Heart right ventricle (tissue), 16 donors: ENCODE results near the gene SCAMP1. TPM values are rescaled to one million over a fixed set of nuclear protein-coding genes. Genes with fewer than 3 reads are reported as not detected.

Source experiments
- ATAC-seq, 8 donors: fragments of 200-7000 bp; cut with Tn5 transposase; one replicate each; pipeline ENCODE4 v1.9.1; 2020; ENCODE audit warnings: mild to moderate bottlenecking in 8 of 8, moderate library complexity in 8 of 8, moderate number of reproducible peaks in 1 of 8
- DNase-seq, 2 donors: peaks; one replicate each; pipeline ENCODE4 v3.0.0-alpha.2; 2020
- H3K27ac ChIP-seq, 10 donors: fragments of 200-600 bp; sonication (generic) in 2 of 10; one replicate each; pipeline versions ENCODE4 v1.5.0 to v1.8.0; 2020 to 2022; ENCODE audit warnings: mild to moderate bottlenecking in 3 of 10
- H3K27me3 ChIP-seq, 7 donors: fragments of 200-600 bp; one replicate each; pipeline ENCODE4 v1.8.0; 2021 to 2022; ENCODE audit warnings: mild to moderate bottlenecking in 2 of 7
- H3K36me3 ChIP-seq, 9 donors: fragments of 200-600 bp; sonication (generic) in 1 of 9; one replicate each; pipeline versions ENCODE4 v1.5.0 to v1.8.0; 2020 to 2022; ENCODE audit warnings: mild to moderate bottlenecking in 2 of 9
- H3K4me1 ChIP-seq, 9 donors: fragments of 200-600 bp; sonication (generic) in 1 of 9; one replicate each; pipeline versions ENCODE4 v1.5.0 to v1.8.0; 2020 to 2022; ENCODE audit warnings: mild to moderate bottlenecking in 4 of 9
- H3K4me3 ChIP-seq, 10 donors: fragments of 200-600 bp; sonication (generic) in 2 of 10; one replicate each; pipeline versions ENCODE4 v1.5.0 to v1.8.0; 2020 to 2022; ENCODE audit warnings: mild to moderate bottlenecking in 7 of 10, moderate library complexity in 2 of 10
- H3K9me3 ChIP-seq, 11 donors: fragments of 200-600 bp in 10 of 11; sonication (generic) in 2 of 11; one replicate each; pipeline versions ENCODE4 v1.5.0 to v1.8.0; 2013 to 2022; ENCODE audit warnings: mild to moderate bottlenecking in 2 of 11, control low read depth in 1 of 11, moderate library complexity in 1 of 11
- WGBS, 2 donors: extraction: QIAGEN DNeasy Blood & Tissue Kit; methylation state at CpG; one replicate each; pipeline ENCODE4 v1.1.7; 2013; ENCODE audit warnings: inconsistent platforms in 1 of 2; 5-methylcytosine and 5-hydroxymethylcytosine counted together
- intact Hi-C, 10 donors: fragments of 100-400 bp; cut with DNase I; formaldehyde crosslinking; loops; one replicate each; pipeline versions ENCODE4 v1.11.1 to v1.14.2; 2022
- polyA plus RNA-seq, 2 donors: library from polyadenylated mRNA; stranded (reverse); fragments of 200-250 nt; gene quantifications; one replicate each; pipeline ENCODE4 v1.2.3, GENCODE V29; 2013
- total RNA-seq, 10 donors: library from RNA; stranded (reverse); fragmentation: NEBNext Ultra II Directional in 3 of 10; extraction: Animal tissue kit (Norgen Biotek cat#: 25700) in 3 of 10; gene quantifications; one replicate each; pipeline versions ENCODE4 v1.2.1 to v1.2.4, GENCODE V29; 2021 to 2023
- TF ChIP-seq, protein P1 (sequence below), 9 donors: fragments of 200-600 bp; sonication (generic) in 2 of 9; IDR thresholded peaks; one replicate each; pipeline versions ENCODE4 v1.5.0 to v1.8.0; 2021 to 2022; ENCODE audit warnings: antibody characterized with exemption in 9 of 9, mild to moderate bottlenecking in 5 of 9, moderate library complexity in 1 of 9
- donor health status: Arrhythmogenic right ventricular cardiomyopathy.
- donor health status: ischemic (EF 13 %, LVEDD 7.1; RV severe dilation, severe dysfunction).
- donor health status: healthy with polysubstance abuse.
- donor health status: DM: no; HTN: yes; CAD: no.
- donor health status: DM: no; HTN: no; CAD: no.
- donor health status: ischemic (EF 25% LVEDD 6.9; RV normal size, moderate dysfunction).
- donor health status: ischemic (EF 25% LVEDD 5.7; RV mildly dilated, moderate dysfunction).
- donor health status: healthy.
- donor health status: DM: yes; HTN: yes; CAD: no.
- donor health status: Ischemic cardiomyopathy.
- donor health status: ischemic (EF 35%, LVEDD 5.7; RV mildly dilated, moderate dysfunction).
- donor health status: nonischemic (EF 11% LVEDD 7.7; RV severe dilation, severe dysfunction).
- donor health status: DM: yes; HTN: yes; CAD: no.
- donor health status: PGD.
- donor health status: ischemic (EF 29% LVEDD 5.4; RV normal size, mild dysfunction).
- donor health status: nonischemic (EF 23%, LVEDD 6.1; RV moderate dilation, normal function).

Gene SCAMP1
- total and polyA plus RNA-seq, 12 donors: 7.9 to 40.4 (median 33.1) TPM

GRCh38 chr5:78397831-78398230, 37.4 kb downstream of the SCAMP1 start:
- H3K36me3 ChIP-seq: peaks cover 0 to 5% (median 0%) of the 10 kb centered on the region in 9 donors
- WGBS, 2 donors: 85 to 87% methylated on average over 2 of the region's 2 CpGs
- H3K4me3 ChIP-seq: no peak overlapping the region
- ATAC-seq (no peak), DNase-seq (no peak)
- no peak overlapping the region for H3K27ac ChIP-seq
- intact Hi-C loops: no loop called here
- peaks cover 0 to 19% (median 3%) of the 10 kb centered on the region in 9 donors for H3K4me1 ChIP-seq
- H3K9me3 ChIP-seq: peaks cover 0 to 18% (median 0%) of the 10 kb centered on the region in 11 donors
- no peaks in the 10 kb centered on the region for H3K27me3 ChIP-seq
- TF ChIP-seq, protein P1, sequence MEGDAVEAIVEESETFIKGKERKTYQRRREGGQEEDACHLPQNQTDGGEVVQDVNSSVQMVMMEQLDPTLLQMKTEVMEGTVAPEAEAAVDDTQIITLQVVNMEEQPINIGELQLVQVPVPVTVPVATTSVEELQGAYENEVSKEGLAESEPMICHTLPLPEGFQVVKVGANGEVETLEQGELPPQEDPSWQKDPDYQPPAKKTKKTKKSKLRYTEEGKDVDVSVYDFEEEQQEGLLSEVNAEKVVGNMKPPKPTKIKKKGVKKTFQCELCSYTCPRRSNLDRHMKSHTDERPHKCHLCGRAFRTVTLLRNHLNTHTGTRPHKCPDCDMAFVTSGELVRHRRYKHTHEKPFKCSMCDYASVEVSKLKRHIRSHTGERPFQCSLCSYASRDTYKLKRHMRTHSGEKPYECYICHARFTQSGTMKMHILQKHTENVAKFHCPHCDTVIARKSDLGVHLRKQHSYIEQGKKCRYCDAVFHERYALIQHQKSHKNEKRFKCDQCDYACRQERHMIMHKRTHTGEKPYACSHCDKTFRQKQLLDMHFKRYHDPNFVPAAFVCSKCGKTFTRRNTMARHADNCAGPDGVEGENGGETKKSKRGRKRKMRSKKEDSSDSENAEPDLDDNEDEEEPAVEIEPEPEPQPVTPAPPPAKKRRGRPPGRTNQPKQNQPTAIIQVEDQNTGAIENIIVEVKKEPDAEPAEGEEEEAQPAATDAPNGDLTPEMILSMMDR (IDR thresholded peaks at IDR 0.05): no peak

DNA sequence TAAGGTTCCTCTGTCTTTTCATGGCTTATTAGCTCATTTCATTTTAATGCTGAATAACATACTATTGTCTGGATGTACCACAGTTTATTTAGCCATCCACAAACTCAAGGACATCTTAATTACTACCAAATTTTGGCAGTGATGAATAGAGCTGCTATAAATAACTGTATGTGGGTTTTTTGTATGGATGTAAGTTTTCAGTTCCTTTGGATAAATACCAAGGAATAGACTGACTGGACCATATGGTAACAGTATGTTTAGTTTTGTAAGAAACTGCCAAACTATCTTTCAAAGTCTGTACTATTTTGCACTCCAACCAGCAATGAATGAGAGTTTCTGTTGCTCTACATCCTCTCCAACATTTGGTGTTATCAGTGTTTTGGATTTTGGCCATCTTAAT, 38.7 kb downstream of the SCAMP1 start:
- DNase-seq (no peak), ATAC-seq (no peak)
- no peak overlapping the region for H3K27ac ChIP-seq
- intact Hi-C loops: no loop called here
- H3K4me3 ChIP-seq: no peak overlapping the region
- TF ChIP-seq, protein P1 (IDR thresholded peaks at IDR 0.05): no peak
- H3K9me3 ChIP-seq: peaks cover 0 to 18% (median 0%) of the 10 kb centered on the region in 11 donors
- peaks cover 0 to 19% (median 3%) of the 10 kb centered on the region in 9 donors for H3K4me1 ChIP-seq
- H3K36me3 ChIP-seq: peaks cover 0 to 5% (median 0%) of the 10 kb centered on the region in 9 donors
- H3K27me3 ChIP-seq: no peaks in the 10 kb centered on the region

DNA sequence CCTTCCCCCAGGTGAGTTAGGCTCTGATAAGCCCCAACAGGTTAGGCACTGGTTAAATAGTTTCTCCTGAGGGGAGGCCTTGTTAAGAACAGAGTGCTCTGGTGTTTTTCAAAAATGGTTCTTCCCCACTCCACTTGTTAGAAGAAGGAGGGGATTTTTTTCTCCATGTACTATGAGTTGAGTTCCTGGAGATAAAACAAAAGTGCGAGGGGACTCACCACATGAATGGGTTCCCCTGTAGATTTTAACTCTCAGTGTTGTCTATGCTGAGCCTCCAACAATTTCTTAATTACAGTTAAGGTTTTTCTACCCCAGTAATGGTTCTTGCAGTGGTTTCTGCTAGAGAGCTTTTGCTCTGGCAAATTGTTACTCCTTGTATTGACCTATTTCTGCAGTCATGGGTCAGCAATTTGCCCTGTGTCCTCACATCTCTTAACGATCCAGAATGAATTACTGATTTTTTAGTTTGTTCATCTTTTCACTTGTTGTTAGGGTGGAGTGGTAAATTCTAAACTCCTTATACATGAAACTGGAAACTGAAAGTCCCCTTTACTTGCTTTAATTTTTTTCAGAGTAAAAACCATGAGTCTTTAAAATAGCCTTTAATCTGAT, 44.4 kb downstream of the SCAMP1 start:
- Histone ChIP-seq H3K4me1 (peaks cover 0 to 7% (median 0%) of the 10 kb centered on the region in 9 donors), H3K9me3 (peaks cover 0 to 16% (median 0%) of the 10 kb centered on the region in 11 donors), H3K27ac (no peak overlapping the region), H3K4me3 (no peak overlapping the region), H3K27me3 (no peaks in the 10 kb centered on the region), H3K36me3 (peaks cover 0 to 7% (median 0%) of the 10 kb centered on the region in 9 donors)
- WGBS, 2 donors: 81 to 88% methylated on average over 2 of the region's 2 CpGs
- ATAC-seq: no peak
- TF ChIP-seq, protein P1 (IDR thresholded peaks at IDR 0.05): no peak
- intact Hi-C loops: no loop called here
- DNase-seq: no peak

- Histone ChIP-seq H3K4me1 (peaks cover 0 to 7% (median 0%) of the 10 kb centered on the region in 9 donors), H3K27me3 (no peaks in the 10 kb centered on the region), H3K4me3 (no peak overlapping the region), H3K9me3 (peaks cover 0 to 7% (median 0%) of the 10 kb centered on the region in 11 donors), H3K36me3 (peaks cover 0 to 7% (median 0%) of the 10 kb centered on the region in 9 donors), H3K27ac (no peak overlapping the region)
- ATAC-seq (no peak), DNase-seq (no peak)
- TF ChIP-seq, protein P1 (IDR thresholded peaks at IDR 0.05): no peak
- intact Hi-C loops: no loop called here
- 68 to 69% methylated on average over 5 of the region's 5 CpGs for WGBS, 2 donors
Measured at GRCh38 chr5:78405829-78406750, 45.7 kb downstream of the SCAMP1 start.
